ENCODE data around the gene ESPN. TPM values are rescaled to one million over a fixed set of nuclear protein-coding genes. Genes with fewer than 3 reads are reported as not detected.

ESPN gene, protein sequence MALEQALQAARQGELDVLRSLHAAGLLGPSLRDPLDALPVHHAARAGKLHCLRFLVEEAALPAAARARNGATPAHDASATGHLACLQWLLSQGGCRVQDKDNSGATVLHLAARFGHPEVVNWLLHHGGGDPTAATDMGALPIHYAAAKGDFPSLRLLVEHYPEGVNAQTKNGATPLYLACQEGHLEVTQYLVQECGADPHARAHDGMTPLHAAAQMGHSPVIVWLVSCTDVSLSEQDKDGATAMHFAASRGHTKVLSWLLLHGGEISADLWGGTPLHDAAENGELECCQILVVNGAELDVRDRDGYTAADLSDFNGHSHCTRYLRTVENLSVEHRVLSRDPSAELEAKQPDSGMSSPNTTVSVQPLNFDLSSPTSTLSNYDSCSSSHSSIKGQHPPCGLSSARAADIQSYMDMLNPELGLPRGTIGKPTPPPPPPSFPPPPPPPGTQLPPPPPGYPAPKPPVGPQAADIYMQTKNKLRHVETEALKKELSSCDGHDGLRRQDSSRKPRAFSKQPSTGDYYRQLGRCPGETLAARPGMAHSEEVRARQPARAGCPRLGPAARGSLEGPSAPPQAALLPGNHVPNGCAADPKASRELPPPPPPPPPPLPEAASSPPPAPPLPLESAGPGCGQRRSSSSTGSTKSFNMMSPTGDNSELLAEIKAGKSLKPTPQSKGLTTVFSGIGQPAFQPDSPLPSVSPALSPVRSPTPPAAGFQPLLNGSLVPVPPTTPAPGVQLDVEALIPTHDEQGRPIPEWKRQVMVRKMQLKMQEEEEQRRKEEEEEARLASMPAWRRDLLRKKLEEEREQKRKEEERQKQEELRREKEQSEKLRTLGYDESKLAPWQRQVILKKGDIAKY
- total RNA-seq, result under 1 TPM in 1 of 2 donors, not detected in 1; under 0.01 TPM

DNA sequence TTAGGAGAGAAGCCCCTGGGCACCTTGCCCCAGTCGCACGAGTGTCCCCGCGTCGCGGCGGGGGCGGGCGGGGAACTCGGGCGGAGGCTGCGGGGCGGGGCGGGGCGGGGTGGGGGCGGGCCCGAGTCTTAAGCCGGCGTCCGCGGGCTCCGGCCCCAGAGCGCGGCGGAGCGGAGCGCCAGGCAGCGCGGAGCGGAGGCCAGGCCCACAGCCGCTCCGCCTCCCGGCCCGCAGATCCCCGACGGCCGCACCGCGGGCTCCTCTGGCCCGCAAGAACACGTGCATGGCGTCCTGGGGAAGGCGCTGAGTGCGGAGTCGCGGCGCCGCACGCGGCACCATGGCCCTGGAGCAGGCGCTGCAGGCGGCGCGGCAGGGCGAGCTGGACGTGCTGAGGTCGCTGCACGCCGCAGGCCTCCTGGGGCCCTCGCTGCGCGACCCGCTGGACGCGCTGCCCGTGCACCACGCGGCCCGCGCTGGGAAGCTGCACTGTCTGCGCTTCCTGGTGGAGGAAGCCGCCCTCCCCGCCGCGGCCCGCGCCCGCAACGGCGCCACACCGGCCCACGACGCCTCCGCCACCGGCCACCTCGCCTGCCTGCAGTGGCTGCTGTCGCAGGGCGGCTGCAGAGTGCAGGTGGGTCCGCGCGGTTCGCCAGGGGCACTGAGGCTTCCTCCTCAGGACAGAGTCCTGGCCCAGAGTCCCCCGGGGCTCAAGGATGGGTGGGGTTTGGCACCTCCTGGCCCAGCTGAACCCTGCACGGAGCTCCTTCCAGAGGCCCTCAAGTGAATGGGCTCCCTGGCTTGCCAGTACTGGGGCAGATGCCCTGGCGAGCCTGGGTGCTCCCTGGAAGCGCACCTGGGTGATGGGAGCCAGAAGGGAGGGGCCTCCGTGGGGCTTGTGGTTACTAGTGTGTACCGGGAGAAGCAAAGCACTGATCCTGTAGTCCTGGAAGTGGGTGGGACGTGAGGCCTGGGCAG lies at the start of gene ESPN:
Gene ESPN, plus strand, starts transcription at position 158 of the 975 bp plus-strand sequence. Its CDS starts 180 bp downstream, at position 338.

GRCh38 chr1:6393400-6394187 lies 31.0 kb upstream of the ESPN start, which contains the start of gene ACOT7:
Gene ACOT7, minus strand, starts transcription at chr1:6393767. Its CDS starts 368 bp downstream, at chr1:6393399.

GRCh38 chr1:6419804-6420453 lies 4.6 kb upstream of the ESPN start, which contains the start of gene HES2:
Gene HES2, minus strand, starts transcription at chr1:6419919. Its CDS starts 99 bp downstream, at chr1:6419820.

DNA sequence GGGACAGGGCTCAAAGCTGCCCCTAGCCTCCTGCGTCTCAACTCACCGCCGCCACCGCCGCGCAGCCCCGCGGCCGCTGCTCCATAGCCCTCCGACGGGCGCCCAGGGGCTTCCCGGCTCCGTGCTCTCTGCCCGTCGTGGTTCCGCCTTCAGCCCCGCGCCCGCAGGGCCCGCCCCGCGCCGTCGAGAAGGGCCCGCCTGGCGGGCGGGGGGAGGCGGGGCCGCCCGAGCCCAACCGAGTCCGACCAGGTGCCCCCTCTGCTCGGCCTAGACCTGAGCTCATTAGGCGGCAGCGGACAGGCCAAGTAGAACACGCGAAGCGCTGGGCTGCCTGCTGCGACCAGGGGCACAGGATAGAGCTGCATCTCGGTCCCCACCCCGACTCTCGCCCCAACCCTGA lies 41.4 kb downstream of the ESPN start, which contains the start of gene TNFRSF25:
Gene TNFRSF25, minus strand, starts transcription at position 151 of the 400 bp plus-strand sequence. Its CDS starts 66 bp downstream, at position 85.

DNA sequence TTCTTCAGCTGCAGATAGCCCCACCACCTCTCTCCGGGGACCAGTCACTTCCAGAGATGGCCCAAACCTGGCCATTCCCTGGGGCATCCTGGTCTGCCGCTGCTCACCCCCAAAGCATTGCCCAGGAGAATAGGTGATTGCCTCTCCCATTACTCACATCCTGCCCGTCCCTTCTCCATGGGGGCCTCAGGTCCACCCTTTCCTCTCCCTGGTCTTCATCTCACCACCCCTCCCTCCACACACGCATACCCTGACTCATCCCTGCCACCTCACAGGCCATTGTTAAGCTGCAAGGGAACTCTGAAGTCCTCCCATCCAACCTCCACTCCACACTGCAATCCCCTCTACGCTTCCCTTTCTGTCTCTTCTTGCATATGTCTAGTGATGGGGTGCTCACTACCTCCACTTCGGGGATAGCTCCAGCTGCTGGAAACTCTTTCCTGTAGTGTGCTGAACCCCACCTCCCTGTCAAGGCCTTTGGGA lies 66.9 kb downstream of the ESPN start, which contains the start of gene PLEKHG5:
Gene PLEKHG5, minus strand, starts transcription at position 188 of the 483 bp plus-strand sequence. CDS start 14,096 bp downstream, outside the sequence.

Small RNA genes within 50 kb of the gene (small RNA-seq; reads per million reads assigned to genes)
- 0 reads per million in 2 donors for gene MIR4252

Other genes with a start within 250 kb of the ESPN start
- gene CHD5, start 244.5 kb upstream of the ESPN start, total RNA-seq, result under 1 TPM in 1 of 2 donors, not detected in 1; under 0.01 TPM
- gene RPL22, start 225.2 kb upstream of the ESPN start, total RNA-seq, result 10 to 100 TPM; 42.7 to 83.9 TPM
- 10 to 100 TPM; 10.7 to 12.4 TPM for gene RNF207, start 218.7 kb upstream of the ESPN start, total RNA-seq
- gene ICMT, start 188.8 kb upstream of the ESPN start, total RNA-seq, result 10 to 100 TPM; 58.8 to 86.6 TPM
- not detected for gene HES3, start 180.6 kb upstream of the ESPN start, total RNA-seq
- gene GPR153, start 163.7 kb upstream of the ESPN start, total RNA-seq, result 1 to 10 TPM; 5.7 to 8.3 TPM
- gene ACOT7, start 31.0 kb upstream of the ESPN start, total RNA-seq, result 100 to 1,000 TPM; 115 to 148 TPM
- under 1 TPM in 1 of 2 donors, not detected in 1; 0.33 TPM for gene HES2, start 4.9 kb upstream of the ESPN start, total RNA-seq
- under 1 TPM in 1 of 2 donors, not detected in 1; under 0.01 TPM for gene TNFRSF25, start 41.4 kb downstream of the ESPN start, total RNA-seq
- 1 to 10 TPM in 1 of 2 donors, under 1 TPM in 1; 0.33 to 1.4 TPM for gene PLEKHG5, start 66.9 kb downstream of the ESPN start, total RNA-seq
- gene NOL9, start 129.7 kb downstream of the ESPN start, total RNA-seq, result 10 to 100 TPM; 19.3 to 25.3 TPM
- not detected for gene TAS1R1, start 130.5 kb downstream of the ESPN start, total RNA-seq
- 10 to 100 TPM; 10.3 to 14.0 TPM for gene ZBTB48, start 155.2 kb downstream of the ESPN start, total RNA-seq
- 10 to 100 TPM; 51.0 to 54.7 TPM for gene KLHL21, start 178.1 kb downstream of the ESPN start, total RNA-seq
- gene PHF13, start 189.0 kb downstream of the ESPN start, total RNA-seq, result 1 to 10 TPM; 8.9 to 9.7 TPM
- gene THAP3, start 200.1 kb downstream of the ESPN start, total RNA-seq, result 10 to 100 TPM; 14.8 to 21.0 TPM

All from melanocyte of skin (primary cell).